ENCODE measurements around the gene STEAP1B.

The STEAP1B gene

GRCh38 chr7:22427104-22427503 is 72.9 kb downstream of the STEAP1B start:
- no peak for DNase-seq

GRCh38 chr7:22426463-22427094 is 73.4 kb downstream of the STEAP1B start:
- no peak for DNase-seq

GRCh38 chr7:22425361-22425760 is 74.6 kb downstream of the STEAP1B start:
- no peak for DNase-seq

- no peak for DNase-seq
Measured at GRCh38 chr7:22422831-22423615, 77.0 kb downstream of the STEAP1B start.

GRCh38 chr7:22420973-22421635 is 78.9 kb downstream of the STEAP1B start:
- no peak for DNase-seq

GRCh38 chr7:22420008-22420407 is 80.0 kb downstream of the STEAP1B start:
- no peak for DNase-seq

GRCh38 chr7:22419488-22419887 is 80.5 kb downstream of the STEAP1B start:
- DNase-seq, result no peak

- DNase-seq, result no peak
Measured at GRCh38 chr7:22418251-22419046, 81.5 kb downstream of the STEAP1B start.

GRCh38 chr7:22417841-22418240 is 82.1 kb downstream of the STEAP1B start:
- DNase-seq, result no peak

- DNase-seq, result no peak
Measured at GRCh38 chr7:22417349-22417748, 82.6 kb downstream of the STEAP1B start.

GRCh38 chr7:22414424-22414823 is 85.6 kb downstream of the STEAP1B start:
- no peak for DNase-seq

- DNase-seq, result no peak
Measured at GRCh38 chr7:22413211-22413610, 86.8 kb downstream of the STEAP1B start.

GRCh38 chr7:22411977-22412693 is 87.9 kb downstream of the STEAP1B start:
- no peak for DNase-seq

- no peak for DNase-seq
Measured at GRCh38 chr7:22406715-22407114, 93.3 kb downstream of the STEAP1B start.

GRCh38 chr7:22404421-22405023 is 95.5 kb downstream of the STEAP1B start:
- no peak for DNase-seq

- no peak for DNase-seq
Measured at GRCh38 chr7:22403344-22403743, 96.6 kb downstream of the STEAP1B start.

GRCh38 chr7:22402250-22402649 is 97.7 kb downstream of the STEAP1B start:
- DNase-seq, result no peak

GRCh38 chr7:22400936-22401553 is 98.9 kb downstream of the STEAP1B start:
- no peak for DNase-seq

- DNase-seq, result no peak
Measured at GRCh38 chr7:22400150-22400814, 99.7 kb downstream of the STEAP1B start.

- no peak for DNase-seq
Measured at GRCh38 chr7:22399546-22399945, 100.4 kb downstream of the STEAP1B start.

GRCh38 chr7:22399091-22399490 is 100.9 kb downstream of the STEAP1B start:
- no peak for DNase-seq

Measured in activated CD8-positive, alpha-beta memory T cell treated with anti-CD3 and anti-CD28 coated beads, Interleukin-2, amount 50 U/mL, for 4 hours (primary cell).